ENCODE results near the gene PDXDC1. TPM values are rescaled to one million over a fixed set of nuclear protein-coding genes. Genes with fewer than 3 reads are reported as not detected.
"Not testable (repeated sequence)": the region's sequence is repeated elsewhere in the genome, so short reads cannot be mapped to it uniquely, and the experiment has no call there.

PDXDC1 gene
- total RNA-seq = 65.8 TPM
- 46.4 TPM for polyA plus RNA-seq

- H3K27ac ChIP-seq (ENCODE audit: low read depth) = peak within 1 kb of the TSS; percentile 97
- DNase-seq (ENCODE audit: extremely low spot score) = peak; percentile 76
- not testable (repeated sequence) for H3K36me3 ChIP-seq (ENCODE audit: insufficient read depth); H3K4me1 ChIP-seq (ENCODE audit: insufficient read depth)
- WGBS = under 1% methylated on average over 74 of the region's 74 CpGs
- H3K4me3 ChIP-seq (ENCODE audit: low read depth, low read length) = peak within 1 kb of the TSS; percentile 85
These were observed at the start of gene PDXDC1 for GRCh38 chr16:14974656-14975417. PDXDC1 (plus strand) TSS chr16:14975026; CDS start chr16:14975200, 174 bp downstream.

GRCh38 chr16:14928064-14928714, 46.6 kb upstream of the PDXDC1 start:
- H3K4me3 ChIP-seq (ENCODE audit: low read depth, low read length); H3K27ac ChIP-seq (ENCODE audit: low read depth); H3K4me1 ChIP-seq (ENCODE audit: insufficient read depth); H3K36me3 ChIP-seq (ENCODE audit: insufficient read depth); DNase-seq (ENCODE audit: extremely low spot score): not testable (repeated sequence)
- 71% methylated on average over 6 of the region's 31 CpGs for WGBS

- not testable (repeated sequence) for H3K36me3 ChIP-seq (ENCODE audit: insufficient read depth); H3K4me1 ChIP-seq (ENCODE audit: insufficient read depth); H3K4me3 ChIP-seq (ENCODE audit: low read depth, low read length); DNase-seq (ENCODE audit: extremely low spot score); H3K27ac ChIP-seq (ENCODE audit: low read depth)
- WGBS = 93% methylated on average over 18 of the region's 26 CpGs
These were observed 45.6 kb upstream of the PDXDC1 start for GRCh38 chr16:14929176-14929575.

- 87% methylated on average over 15 of the region's 25 CpGs for WGBS
- not testable (repeated sequence) for H3K27ac ChIP-seq (ENCODE audit: low read depth); H3K4me3 ChIP-seq (ENCODE audit: low read depth, low read length); H3K4me1 ChIP-seq (ENCODE audit: insufficient read depth); H3K36me3 ChIP-seq (ENCODE audit: insufficient read depth); DNase-seq (ENCODE audit: extremely low spot score)
These were observed 44.6 kb upstream of the PDXDC1 start for GRCh38 chr16:14930246-14930645.

GRCh38 chr16:14930971-14931370, 43.9 kb upstream of the PDXDC1 start:
- not testable (repeated sequence) for DNase-seq (ENCODE audit: extremely low spot score); H3K4me3 ChIP-seq (ENCODE audit: low read depth, low read length)
- WGBS = 93% methylated on average over 9 of the region's 19 CpGs

GRCh38 chr16:14932581-14933375, 42.0 kb upstream of the PDXDC1 start:
- 97% methylated on average over 26 of the region's 47 CpGs for WGBS
- H3K4me1 ChIP-seq (ENCODE audit: insufficient read depth); H3K36me3 ChIP-seq (ENCODE audit: insufficient read depth); DNase-seq (ENCODE audit: extremely low spot score); H3K4me3 ChIP-seq (ENCODE audit: low read depth, low read length); H3K27ac ChIP-seq (ENCODE audit: low read depth): not testable (repeated sequence)

More at GRCh38 chr16:14930971-14931370, 43.9 kb upstream of the PDXDC1 start:
- H3K36me3 ChIP-seq (ENCODE audit: insufficient read depth); H3K27ac ChIP-seq (ENCODE audit: low read depth); H3K4me1 ChIP-seq (ENCODE audit: insufficient read depth): not testable (repeated sequence)

- H3K4me3 ChIP-seq (ENCODE audit: low read depth, low read length); H3K36me3 ChIP-seq (ENCODE audit: insufficient read depth); DNase-seq (ENCODE audit: extremely low spot score); H3K27ac ChIP-seq (ENCODE audit: low read depth); H3K4me1 ChIP-seq (ENCODE audit: insufficient read depth): not testable (repeated sequence)
- WGBS = no CpG with 5 or more reads among the region's 4 CpGs
These were observed 37.7 kb upstream of the PDXDC1 start, which contains the start of gene NPIPA1 for GRCh38 chr16:14937143-14937542. NPIPA1 (plus strand) TSS chr16:14937443; CDS start chr16:14937443, 0 bp downstream.

GRCh38 chr16:14937994-14938393, 36.8 kb upstream of the PDXDC1 start:
- not testable (repeated sequence) for DNase-seq (ENCODE audit: extremely low spot score)
- 50% methylated on average over 6 of the region's 9 CpGs for WGBS

GRCh38 chr16:14942686-14943085, 32.1 kb upstream of the PDXDC1 start:
- H3K4me3 ChIP-seq (ENCODE audit: low read depth, low read length); DNase-seq (ENCODE audit: extremely low spot score); H3K27ac ChIP-seq (ENCODE audit: low read depth); H3K36me3 ChIP-seq (ENCODE audit: insufficient read depth); H3K4me1 ChIP-seq (ENCODE audit: insufficient read depth): not testable (repeated sequence)
- WGBS = 66% methylated on average over 3 of the region's 3 CpGs

More at GRCh38 chr16:14937994-14938393, 36.8 kb upstream of the PDXDC1 start:
- not testable (repeated sequence) for H3K4me3 ChIP-seq (ENCODE audit: low read depth, low read length); H3K4me1 ChIP-seq (ENCODE audit: insufficient read depth); H3K27ac ChIP-seq (ENCODE audit: low read depth); H3K36me3 ChIP-seq (ENCODE audit: insufficient read depth)

GRCh38 chr16:14955546-14956231, 19.1 kb upstream of the PDXDC1 start:
- 85% methylated on average over 16 of the region's 16 CpGs for WGBS
- Histone ChIP-seq H3K27ac (ENCODE audit: low read depth) (no peak overlapping the region), H3K4me3 (ENCODE audit: low read depth, low read length) (no peak overlapping the region), H3K4me1 (ENCODE audit: insufficient read depth) (no peaks in the 10 kb centered on the region), H3K36me3 (ENCODE audit: insufficient read depth) (no peaks in the 10 kb centered on the region)
- no peak for DNase-seq (ENCODE audit: extremely low spot score)

GRCh38 chr16:14957576-14958322, 17.1 kb upstream of the PDXDC1 start:
- no peak for DNase-seq (ENCODE audit: extremely low spot score)
- H3K4me1 ChIP-seq (ENCODE audit: insufficient read depth) = no peaks in the 10 kb centered on the region
- WGBS = 91% methylated on average over 28 of the region's 28 CpGs
- H3K4me3 ChIP-seq (ENCODE audit: low read depth, low read length) = no peak overlapping the region
- no peak overlapping the region for H3K27ac ChIP-seq (ENCODE audit: low read depth)
- no peaks in the 10 kb centered on the region for H3K36me3 ChIP-seq (ENCODE audit: insufficient read depth)

- Histone ChIP-seq H3K4me3 (ENCODE audit: low read depth, low read length) (no peak overlapping the region), H3K4me1 (ENCODE audit: insufficient read depth) (no peaks in the 10 kb centered on the region), H3K36me3 (ENCODE audit: insufficient read depth) (no peaks in the 10 kb centered on the region), H3K27ac (ENCODE audit: low read depth) (no peak overlapping the region)
- WGBS = 90% methylated on average over 4 of the region's 4 CpGs
- DNase-seq (ENCODE audit: extremely low spot score) = no peak
These were observed 16.6 kb upstream of the PDXDC1 start for GRCh38 chr16:14958323-14958600.

- no peak overlapping the region for H3K4me3 ChIP-seq (ENCODE audit: low read depth, low read length)
- no peak overlapping the region for H3K27ac ChIP-seq (ENCODE audit: low read depth)
- no peak for DNase-seq (ENCODE audit: extremely low spot score)
- H3K4me1 ChIP-seq (ENCODE audit: insufficient read depth) = no peaks in the 10 kb centered on the region
- 84% methylated on average over 7 of the region's 7 CpGs for WGBS
- no peaks in the 10 kb centered on the region for H3K36me3 ChIP-seq (ENCODE audit: insufficient read depth)
These were observed 15.9 kb upstream of the PDXDC1 start for GRCh38 chr16:14958970-14959369.
